HK-2 (cell line): ENCODE data around the gene EFNA1.

Experiments
- DNase-seq: peaks from one replicate; pipeline ENCODE4 v3.0.0-alpha.2; 2018; ENCODE audit not compliant: unreplicated experiment

Gene EFNA1

DNA sequence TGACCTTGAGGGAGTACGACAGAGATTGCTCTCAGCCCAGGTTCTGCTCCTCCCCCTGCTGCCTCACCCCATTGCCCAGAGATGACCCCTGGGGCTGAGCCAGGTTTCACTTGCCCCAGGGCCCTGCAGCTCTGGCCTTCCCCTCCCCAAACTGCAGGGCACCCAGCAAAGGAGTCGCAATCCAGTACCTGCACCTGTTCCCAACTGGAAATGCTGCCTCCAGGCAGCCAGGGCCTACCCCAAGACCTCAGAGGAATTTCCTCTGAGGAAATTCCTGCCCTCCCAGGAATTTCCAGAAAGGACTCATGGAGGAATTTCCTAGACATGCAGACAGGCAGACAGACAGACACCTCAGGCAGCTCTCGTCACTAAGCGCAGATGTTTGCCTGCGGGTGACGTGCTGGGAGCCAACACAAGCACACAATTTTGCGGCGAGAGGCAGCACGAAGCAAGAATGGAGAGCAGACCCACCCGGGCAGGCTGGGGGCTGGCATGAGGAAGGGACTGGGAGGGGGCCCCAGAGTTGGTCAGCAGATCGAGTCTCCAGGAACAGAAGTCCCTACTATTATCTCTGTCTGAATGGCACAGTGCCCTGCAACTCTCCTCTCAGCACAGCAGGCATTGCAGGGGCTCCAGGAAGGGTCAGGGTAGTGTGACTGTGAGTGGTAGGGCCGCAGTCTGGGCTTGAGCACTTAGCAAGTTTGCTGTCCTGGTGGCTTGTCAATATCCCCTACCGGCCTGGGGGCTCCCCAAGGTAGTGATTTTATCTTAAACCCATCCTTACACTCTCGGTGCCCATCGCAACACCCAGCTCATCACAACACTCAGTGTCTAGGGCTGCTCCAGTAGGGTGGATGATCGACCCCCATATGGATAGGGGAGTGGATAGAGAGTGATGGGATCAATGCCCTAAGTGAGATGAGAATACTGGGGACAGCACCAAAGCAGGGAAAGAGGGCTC, 2.9 kb upstream of the EFNA1 start:
- DNase-seq, result peak; percentile 13

DNA sequence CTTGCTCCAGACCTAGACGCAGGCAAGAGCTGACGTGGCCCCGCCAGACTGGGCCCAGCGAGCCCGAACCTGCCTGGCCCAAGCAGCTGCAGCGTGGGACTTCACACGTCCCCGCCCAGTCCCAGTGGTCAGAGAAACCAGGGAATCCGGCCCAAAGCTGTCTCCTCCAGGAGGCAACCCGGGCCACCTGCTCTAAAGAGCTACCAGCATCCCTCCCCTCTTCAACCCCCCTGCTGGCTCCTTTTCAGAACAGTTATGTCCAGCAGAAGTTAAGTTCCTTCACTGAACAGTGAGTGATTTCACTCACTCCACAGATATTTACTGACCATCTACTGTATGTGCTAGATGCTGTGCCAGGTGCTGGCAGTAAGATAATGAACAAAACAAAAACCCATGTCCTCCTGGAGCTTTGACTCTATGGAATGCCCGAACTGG, 2.1 kb upstream of the EFNA1 start:
- DNase-seq, result no peak

DNA sequence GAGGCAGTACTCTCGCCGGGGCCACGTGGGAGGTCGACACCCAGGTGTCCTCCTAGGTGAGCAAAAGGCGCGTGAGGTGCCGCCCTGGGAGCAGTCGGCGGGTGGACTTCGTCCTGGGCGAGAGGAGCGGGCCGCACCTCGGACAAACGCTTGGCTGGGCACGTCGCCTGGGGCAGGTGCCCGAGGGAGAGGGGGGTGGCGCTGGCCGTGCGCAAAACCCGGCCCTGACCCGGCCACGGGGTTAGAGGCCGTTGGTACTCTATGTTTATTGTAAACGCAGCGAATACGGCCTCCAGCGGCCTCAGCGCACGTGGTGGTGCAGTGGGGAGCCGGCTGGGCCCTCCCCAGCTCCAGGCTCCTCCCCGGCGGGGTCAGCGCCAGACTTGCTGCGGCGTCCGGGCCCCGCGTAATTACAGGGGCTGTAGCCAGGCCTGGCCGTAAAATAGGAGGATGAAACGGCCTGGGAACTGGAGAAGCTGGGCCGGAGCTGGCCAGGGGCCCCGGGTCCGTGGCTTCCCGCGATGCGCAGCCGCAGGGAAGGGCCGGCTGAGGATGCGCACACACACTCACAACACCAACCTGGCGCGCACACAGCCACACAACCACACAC, 1.6 kb upstream of the EFNA1 start:
- DNase-seq, result peak; percentile 33

GRCh38 chr1:155126556-155127104, 1.0 kb upstream of the EFNA1 start:
- peak; percentile 17 for DNase-seq

DNA sequence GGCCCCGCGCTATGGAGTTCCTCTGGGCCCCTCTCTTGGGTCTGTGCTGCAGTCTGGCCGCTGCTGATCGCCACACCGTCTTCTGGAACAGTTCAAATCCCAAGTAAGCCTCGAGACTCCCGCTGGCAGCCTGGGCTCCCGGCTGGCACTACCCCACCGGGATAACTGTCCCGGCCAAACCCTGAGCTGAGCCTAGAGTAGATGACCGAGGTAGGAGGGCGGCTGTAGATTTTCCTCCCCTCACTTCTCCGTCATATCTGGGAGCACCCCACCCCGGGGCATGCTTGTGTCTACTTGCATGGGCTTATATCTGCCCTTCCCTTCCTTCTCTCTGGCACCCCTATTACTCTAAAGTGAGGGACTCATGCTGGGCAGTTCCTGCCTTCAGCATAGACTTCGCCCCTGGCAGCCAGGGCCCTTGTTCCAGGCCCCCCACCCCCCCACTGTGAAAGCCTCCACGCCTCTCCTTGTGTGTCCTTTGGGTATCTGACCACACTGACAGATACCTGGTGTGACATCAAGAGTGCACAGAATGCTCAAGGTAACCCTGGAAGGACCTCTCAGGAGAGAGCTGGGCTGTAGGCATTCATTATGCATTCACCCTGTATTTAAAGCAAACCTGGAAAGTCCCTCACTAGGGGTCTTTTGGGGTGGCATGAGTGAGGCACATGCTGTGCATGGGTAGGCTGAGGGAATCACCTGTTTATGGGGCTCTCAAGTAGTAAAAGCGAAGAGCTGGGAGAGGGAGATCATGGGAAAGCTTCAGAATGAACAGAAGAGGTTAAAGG, 485 bp downstream of the EFNA1 start:
- DNase-seq, result no peak

GRCh38 chr1:155128755-155129473, 1.2 kb downstream of the EFNA1 start:
- no peak for DNase-seq

DNA sequence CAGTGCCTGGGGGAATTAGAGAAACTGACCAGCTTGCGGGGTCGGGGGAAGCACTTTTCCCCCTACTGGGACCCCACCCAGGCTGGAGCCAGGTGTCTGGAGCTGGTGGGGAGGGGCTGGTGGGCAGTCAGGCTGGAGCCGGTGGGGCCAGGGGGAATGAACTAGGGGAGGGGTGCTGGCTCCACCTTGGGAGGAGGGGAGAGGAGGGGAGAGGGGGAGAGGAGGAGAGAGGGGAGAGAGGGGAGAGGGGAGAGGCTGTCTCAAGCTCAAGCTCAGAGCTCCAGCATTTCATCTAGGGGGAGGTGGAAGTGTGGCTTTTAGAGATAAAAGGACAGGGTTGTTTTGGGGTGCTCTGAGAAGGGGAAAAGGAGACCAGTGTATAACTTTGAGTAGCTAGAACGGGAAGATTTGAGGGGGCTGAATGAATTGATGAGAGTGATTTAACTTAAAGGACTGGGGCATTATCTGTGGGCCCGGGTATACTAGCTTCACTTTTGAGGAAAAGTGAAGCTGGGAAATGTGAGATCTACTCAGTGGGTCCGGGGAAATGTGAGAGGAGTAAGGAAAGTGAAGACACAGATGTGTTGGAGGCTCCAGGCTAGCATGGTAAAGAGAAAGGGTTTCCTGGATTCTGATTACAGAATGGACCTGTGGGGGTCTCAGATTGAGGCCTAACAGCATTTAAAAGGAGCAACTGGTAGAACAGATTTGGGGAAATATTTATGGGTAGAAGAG, 2.8 kb downstream of the EFNA1 start:
- no peak for DNase-seq

DNA sequence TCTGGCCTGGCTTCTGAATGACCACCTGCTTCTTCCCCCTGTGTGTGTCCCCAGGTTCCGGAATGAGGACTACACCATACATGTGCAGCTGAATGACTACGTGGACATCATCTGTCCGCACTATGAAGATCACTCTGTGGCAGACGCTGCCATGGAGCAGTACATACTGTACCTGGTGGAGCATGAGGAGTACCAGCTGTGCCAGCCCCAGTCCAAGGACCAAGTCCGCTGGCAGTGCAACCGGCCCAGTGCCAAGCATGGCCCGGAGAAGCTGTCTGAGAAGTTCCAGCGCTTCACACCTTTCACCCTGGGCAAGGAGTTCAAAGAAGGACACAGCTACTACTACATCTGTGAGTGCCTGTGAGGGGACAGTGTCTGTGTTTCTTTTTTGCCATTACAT, 3.6 kb downstream of the EFNA1 start:
- DNase-seq, result no peak

GRCh38 chr1:155131856-155132255, 4.2 kb downstream of the EFNA1 start:
- no peak for DNase-seq

DNA sequence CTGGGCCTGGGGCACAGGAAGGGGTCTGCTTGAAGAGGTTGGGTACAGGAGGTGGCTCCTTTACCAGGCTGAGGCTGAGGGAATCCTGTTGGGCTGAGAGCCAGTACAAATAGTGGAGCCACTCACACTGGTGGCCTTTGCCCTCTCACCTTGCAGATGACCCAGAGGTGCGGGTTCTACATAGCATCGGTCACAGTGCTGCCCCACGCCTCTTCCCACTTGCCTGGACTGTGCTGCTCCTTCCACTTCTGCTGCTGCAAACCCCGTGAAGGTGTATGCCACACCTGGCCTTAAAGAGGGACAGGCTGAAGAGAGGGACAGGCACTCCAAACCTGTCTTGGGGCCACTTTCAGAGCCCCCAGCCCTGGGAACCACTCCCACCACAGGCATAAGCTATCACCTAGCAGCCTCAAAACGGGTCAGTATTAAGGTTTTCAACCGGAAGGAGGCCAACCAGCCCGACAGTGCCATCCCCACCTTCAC, 6.2 kb downstream of the EFNA1 start:
- no peak for DNase-seq

DNA sequence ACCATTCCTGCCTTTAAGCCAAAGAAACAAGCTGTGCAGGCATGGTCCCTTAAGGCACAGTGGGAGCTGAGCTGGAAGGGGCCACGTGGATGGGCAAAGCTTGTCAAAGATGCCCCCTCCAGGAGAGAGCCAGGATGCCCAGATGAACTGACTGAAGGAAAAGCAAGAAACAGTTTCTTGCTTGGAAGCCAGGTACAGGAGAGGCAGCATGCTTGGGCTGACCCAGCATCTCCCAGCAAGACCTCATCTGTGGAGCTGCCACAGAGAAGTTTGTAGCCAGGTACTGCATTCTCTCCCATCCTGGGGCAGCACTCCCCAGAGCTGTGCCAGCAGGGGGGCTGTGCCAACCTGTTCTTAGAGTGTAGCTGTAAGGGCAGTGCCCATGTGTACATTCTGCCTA, 6.6 kb downstream of the EFNA1 start:
- DNase-seq, result no peak

DNA sequence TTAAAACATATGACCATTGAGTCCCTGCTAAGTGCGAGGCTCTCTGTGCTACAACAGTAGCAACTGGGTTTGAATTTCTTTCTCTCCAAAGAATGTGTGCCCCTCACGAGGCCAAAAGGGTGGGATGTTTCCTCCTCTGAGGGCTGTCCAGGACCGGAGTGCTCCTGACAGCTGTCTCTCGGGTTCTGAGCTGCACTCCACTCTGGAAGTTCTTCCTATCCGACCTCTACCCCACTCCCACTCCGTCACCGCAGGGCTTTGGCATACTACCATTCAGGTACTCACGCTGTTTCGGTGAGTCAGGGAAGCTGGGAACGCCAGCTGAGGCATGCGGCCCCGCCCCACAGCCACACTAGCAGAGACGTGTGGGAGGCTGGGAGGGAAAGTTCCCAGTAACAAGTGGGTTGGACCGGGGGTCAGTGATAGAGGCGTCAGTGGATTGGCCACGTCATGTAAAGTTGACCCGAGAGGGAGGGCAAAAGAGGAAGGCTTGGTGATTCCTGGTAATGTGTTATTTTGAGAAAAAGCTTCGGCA, 7.3 kb downstream of the EFNA1 start:
- peak; percentile 97 for DNase-seq

DNA sequence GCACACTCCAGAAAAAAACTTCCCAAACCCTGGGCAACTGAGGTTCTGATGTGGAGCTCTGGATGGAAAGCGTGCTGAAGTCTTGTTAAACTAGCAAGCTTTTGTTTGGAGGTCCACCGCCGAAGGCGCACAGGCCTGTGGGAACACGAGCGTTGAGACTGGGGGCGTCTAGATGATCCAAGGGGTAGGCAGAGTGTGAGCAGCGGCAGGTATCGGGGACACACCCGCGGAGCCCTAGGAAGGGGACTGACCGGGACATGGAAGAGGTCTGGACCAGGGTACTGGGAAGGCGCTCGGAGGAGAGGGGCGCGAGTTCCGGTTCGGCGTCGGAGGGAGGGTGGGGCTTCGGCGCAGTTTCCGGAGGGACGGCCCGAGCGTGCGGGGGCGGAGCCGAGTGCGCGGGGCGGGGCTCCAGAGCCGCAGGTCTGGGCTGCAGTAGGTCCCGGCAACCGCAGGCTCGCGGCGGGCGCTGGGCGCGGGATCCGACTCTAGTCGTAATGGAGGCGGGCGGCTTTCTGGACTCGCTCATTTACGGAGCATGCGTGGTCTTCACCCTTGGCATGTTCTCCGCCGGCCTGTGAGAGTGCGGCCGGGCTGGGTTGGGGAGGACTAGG, 7.8 kb downstream of the EFNA1 start, which contains the start of gene SLC50A1:
Gene SLC50A1, plus strand, starts transcription at position 438 of the 614 bp plus-strand sequence. Its CDS starts 60 bp downstream, at position 498.
- DNase-seq, result peak; percentile 97

DNA sequence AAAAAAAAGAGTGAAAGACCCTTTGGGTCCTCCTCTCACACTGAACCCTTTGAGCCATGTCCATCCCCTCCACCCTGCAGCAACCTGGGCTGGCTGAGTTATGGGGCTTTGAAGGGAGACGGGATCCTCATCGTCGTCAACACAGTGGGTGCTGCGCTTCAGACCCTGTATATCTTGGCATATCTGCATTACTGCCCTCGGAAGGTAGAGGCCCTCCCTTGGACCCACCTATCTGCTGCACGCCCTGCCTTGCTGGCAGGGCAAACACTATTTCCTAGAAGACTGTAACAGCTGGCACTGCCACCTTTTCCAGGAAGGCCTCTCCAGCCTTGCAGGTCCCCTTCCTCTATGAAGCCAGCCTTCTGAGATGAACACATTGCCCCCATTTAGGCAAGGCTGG, 9.1 kb downstream of the EFNA1 start:
- DNase-seq, result no peak

DNA sequence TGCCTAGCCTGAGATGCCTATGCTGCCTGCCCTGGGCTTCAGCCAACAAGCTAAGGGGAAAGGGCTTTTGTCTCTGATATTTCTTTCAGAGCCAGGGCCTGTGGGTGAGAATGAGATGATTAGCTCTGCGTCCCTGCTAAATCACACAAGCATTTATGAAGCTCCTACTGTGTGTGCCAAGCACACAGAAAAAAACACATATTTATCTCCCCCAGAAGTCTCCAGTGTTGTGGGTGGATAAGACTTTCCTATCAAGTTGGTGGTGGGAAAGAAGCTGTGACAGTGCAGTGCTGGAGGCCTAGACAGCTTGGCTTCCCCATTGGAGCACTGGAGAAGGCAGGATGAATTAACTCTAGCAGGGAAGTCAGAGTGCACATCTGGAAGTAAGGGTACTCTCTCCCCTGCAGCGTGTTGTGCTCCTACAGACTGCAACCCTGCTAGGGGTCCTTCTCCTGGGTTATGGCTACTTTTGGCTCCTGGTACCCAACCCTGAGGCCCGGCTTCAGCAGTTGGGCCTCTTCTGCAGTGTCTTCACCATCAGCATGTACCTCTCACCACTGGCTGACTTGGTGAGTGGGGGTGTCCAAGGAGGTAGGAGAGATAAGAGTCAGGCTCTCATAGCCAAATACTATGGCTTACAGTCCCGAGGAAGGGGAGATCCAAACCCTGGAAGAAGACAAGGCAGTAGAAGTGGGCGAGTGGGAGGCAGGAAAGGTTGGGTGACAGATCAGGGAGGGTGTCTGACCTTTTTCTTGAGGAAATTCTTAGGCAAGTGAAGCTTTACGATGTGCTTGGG, 9.7 kb downstream of the EFNA1 start:
- no peak for DNase-seq

GRCh38 chr1:155139895-155140629, 12.4 kb downstream of the EFNA1 start, which contains the start of gene DPM3:
TSS of gene DPM3 (minus strand) at chr1:155140531. CDS start at chr1:155140240, 291 bp downstream.
- peak; percentile 84 for DNase-seq

DNA sequence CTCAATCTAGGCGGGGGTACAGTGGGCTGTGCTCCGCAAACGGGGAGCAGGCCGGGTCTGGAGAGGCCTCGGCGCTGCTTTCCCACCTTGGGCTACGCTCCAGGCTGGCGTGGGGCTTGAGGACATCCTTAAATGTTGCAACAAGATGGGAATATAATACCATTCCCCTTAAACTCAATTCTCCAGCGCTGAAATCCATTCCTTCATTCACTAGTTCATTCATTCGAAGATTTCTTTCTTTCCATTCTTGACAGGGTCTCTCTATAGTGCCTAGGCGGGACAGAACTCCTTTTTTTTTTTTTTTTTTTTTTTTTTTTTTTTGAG, 12.9 kb downstream of the EFNA1 start:
- DNase-seq, result no peak

DNA sequence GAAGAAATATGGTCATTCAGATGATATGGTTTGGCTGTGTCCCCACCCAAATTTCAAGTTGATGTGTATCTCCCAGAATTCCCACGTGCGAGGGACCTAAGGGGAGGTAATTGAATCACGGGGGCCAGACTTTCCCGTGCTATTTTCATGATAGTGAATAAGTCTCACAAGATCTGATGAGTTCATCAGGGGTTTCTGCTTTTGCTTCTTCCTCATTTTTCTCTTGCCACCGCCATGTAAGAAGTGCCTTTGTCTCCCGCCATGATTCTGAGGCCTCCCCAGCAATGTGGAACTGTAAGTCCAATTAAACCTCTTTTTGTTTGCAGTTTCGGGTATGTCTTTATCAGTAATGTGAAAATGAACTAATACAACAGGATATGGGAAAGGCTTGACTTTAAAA, 14.1 kb downstream of the EFNA1 start:
- DNase-seq, result no peak
